ENCODE data around the gene TMEM150B.
A peak's percentile ranks its signal among the peaks of the same experiment; 100 is the strongest.

Gene TMEM150B

GRCh38 chr19:55362174-55362989 is 37.2 kb upstream of the TMEM150B start:
- Histone ChIP-seq H3K36me3 (ENCODE audit: insufficient read depth, low read length) (no peaks in the 10 kb centered on the region), H3K4me1 (ENCODE audit: insufficient read depth, low read length) (peaks cover 12% of the 10 kb centered on the region; the same call in 1 of the 2 replicates), H3K9ac (ENCODE audit: low read depth, low read length) (no peak overlapping the region), H3K9me3 (ENCODE audit: control insufficient read depth, insufficient read depth, low read length) (no peaks in the 10 kb centered on the region)

DNA sequence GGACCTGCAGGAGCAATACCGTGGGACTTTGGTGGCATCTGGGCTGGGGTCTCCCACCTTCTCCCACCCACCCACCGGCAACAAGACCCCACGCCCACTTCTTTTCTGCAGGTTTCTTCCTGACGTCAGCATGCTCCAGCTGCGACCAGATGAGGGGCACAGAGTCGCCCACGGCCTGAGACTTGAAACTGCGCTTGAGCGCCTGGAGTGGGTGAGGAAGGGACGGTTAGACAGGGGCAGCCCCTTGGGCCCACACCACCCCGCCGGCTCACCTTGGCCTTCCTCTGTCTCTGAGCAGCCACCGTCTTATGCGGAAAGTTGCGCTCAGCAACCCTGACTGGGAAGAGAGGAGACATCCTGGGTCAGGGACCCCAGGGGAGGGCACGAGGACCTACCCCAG is 35.8 kb upstream of the TMEM150B start:
- H3K9ac ChIP-seq (ENCODE audit: low read depth, low read length): no peak overlapping the region

GRCh38 chr19:55358943-55359908 is 34.1 kb upstream of the TMEM150B start:
- Histone ChIP-seq H3K9ac (ENCODE audit: low read depth, low read length) (no peak overlapping the region), H3K4me1 (ENCODE audit: insufficient read depth, low read length) (peaks cover 12% of the 10 kb centered on the region; the same call in 1 of the 2 replicates), H3K36me3 (ENCODE audit: insufficient read depth, low read length) (no peaks in the 10 kb centered on the region), H3K9me3 (ENCODE audit: control insufficient read depth, insufficient read depth, low read length) (no peaks in the 10 kb centered on the region)

More for the DNA sequence above, 35.8 kb upstream of the TMEM150B start:
- H3K36me3 ChIP-seq (ENCODE audit: insufficient read depth, low read length): no peaks in the 10 kb centered on the region
- peaks cover 12% of the 10 kb centered on the region; the same call in 1 of the 2 replicates for H3K4me1 ChIP-seq (ENCODE audit: insufficient read depth, low read length)
- H3K9me3 ChIP-seq (ENCODE audit: control insufficient read depth, insufficient read depth, low read length): no peaks in the 10 kb centered on the region

- H3K36me3 ChIP-seq (ENCODE audit: insufficient read depth, low read length): no peaks in the 10 kb centered on the region
- no peaks in the 10 kb centered on the region for H3K9me3 ChIP-seq (ENCODE audit: control insufficient read depth, insufficient read depth, low read length)
- peaks cover 9% of the 10 kb centered on the region; the same call in 1 of the 2 replicates for H3K4me1 ChIP-seq (ENCODE audit: insufficient read depth, low read length)
- H3K9ac ChIP-seq (ENCODE audit: low read depth, low read length): no peak overlapping the region
These were observed 33.4 kb upstream of the TMEM150B start for GRCh38 chr19:55358493-55358892.

DNA sequence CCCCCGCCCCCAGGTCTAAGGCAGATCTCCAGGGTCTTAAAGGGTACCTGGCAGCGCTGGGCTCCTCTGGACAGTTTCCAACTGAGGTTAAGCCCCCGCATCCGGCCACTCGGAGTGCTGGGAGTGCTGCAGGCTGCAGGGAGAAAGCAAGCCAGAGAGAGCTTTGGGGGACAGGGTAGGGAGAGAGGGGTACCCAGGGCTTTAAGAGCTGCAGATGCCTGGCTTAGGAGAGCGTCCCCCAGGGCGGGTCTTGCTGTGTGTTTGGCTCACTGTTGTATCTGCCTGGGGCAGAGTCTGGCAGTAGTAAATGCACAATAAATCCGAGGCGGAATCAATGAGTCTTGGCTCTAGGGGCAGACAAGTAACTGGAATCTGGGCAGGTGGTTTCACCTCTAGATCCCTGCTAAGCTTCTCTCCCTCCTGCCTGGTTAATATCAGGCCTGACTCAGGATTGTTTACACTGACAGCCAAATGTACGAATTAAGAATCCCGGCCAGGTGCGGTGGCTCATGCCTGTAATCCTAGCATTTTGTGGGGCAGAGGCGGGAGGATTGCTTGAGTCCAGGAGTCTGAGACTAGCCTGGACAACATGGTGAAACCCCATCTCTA is 30.2 kb upstream of the TMEM150B start:
- peak overlapping the region; percentile 33; the same call in 1 of the 2 replicates for H3K9ac ChIP-seq (ENCODE audit: low read depth, low read length)
- no peaks in the 10 kb centered on the region for H3K9me3 ChIP-seq (ENCODE audit: control insufficient read depth, insufficient read depth, low read length)
- H3K36me3 ChIP-seq (ENCODE audit: insufficient read depth, low read length): no peaks in the 10 kb centered on the region
- H3K4me1 ChIP-seq (ENCODE audit: insufficient read depth, low read length): peaks cover 9% of the 10 kb centered on the region; the same call in 1 of the 2 replicates

- Histone ChIP-seq H3K9ac (ENCODE audit: low read depth, low read length) (peak within 1 kb of the TSS; percentile 80), H3K36me3 (ENCODE audit: insufficient read depth, low read length) (no peaks in the 10 kb centered on the region), H3K9me3 (ENCODE audit: control insufficient read depth, insufficient read depth, low read length) (no peaks in the 10 kb centered on the region), H3K4me1 (ENCODE audit: insufficient read depth, low read length) (peaks cover 12% of the 10 kb centered on the region; the same call in 1 of the 2 replicates)
These were observed 29.6 kb upstream of the TMEM150B start, which contains the start of gene COX6B2 for GRCh38 chr19:55354698-55355212. TSS of gene COX6B2 (minus strand) at chr19:55354719. CDS start at chr19:55354521, 198 bp downstream.

DNA sequence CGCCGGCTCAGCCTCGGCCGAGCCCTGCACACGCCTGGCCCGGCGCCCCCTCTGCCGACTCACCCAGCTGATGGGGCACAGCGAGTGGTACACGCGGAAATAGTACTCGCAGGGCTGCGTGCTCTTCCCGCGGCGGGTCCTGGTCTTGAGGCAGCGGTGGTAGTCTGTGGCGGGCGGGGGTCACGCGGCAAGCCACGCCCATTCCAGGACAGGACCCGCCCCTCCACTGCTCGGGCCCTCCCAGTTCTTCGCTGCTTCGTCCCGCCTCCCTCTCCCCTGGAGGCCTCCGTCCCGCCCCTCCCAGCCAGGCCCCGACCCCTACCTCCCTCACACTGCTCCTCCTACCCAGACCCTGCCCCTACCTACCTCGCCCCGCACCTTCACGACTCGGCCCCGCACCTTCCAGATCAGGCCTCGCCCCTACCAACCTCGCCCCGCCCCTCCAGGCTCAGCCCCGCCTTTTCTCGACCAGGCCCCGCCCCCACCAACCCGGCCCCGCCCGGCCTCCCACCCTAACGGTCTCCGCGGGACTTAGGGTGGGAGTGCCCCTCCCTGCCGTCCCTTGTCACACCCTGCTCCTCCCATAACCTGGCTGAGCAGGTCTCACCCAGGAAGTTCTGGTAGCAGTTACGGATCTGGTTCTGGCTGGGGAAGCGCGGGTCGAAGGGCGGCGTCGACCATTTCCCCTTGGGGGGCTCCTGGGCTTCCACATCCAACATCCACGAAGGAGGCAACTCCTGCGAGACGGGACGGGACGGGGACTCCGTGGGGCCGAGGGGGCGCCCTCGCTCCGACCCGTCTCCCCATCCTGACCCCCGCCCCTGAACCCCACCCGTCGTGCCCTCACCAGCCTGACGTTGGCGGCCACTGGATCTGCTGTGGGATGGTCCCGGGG is 28.9 kb upstream of the TMEM150B start:
- Histone ChIP-seq H3K9me3 (ENCODE audit: control insufficient read depth, insufficient read depth, low read length) (no peaks in the 10 kb centered on the region), H3K4me1 (ENCODE audit: insufficient read depth, low read length) (peaks cover 17% of the 10 kb centered on the region; the same call in 1 of the 2 replicates), H3K9ac (ENCODE audit: low read depth, low read length) (peak overlapping the region; percentile 80), H3K36me3 (ENCODE audit: insufficient read depth, low read length) (no peaks in the 10 kb centered on the region)

DNA sequence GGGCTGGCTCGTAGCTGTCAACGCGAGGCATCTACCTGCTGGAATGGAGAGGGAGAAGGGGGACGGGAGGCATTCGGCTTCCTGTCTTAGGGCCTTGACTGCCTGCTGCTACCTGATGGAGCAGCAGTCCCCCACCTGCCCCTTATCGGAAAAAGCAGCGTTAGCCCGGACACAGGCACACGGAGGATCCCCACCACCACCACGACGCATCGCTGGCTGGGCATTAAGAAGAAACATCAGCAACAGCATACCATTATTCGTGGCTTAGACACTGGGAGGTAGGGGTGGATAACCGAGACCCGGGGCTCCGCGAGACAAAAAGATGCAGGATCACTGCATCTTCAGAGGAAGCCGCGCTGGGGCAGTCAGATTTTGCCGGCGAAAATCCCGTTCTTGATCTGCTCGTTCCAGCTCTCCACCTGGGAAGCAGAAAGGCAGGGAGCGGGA is 28.2 kb upstream of the TMEM150B start:
- Histone ChIP-seq H3K4me1 (ENCODE audit: insufficient read depth, low read length) (peaks cover 23% of the 10 kb centered on the region; the same call in 1 of the 2 replicates), H3K36me3 (ENCODE audit: insufficient read depth, low read length) (no peaks in the 10 kb centered on the region), H3K9ac (ENCODE audit: low read depth, low read length) (peak overlapping the region; percentile 80), H3K9me3 (ENCODE audit: control insufficient read depth, insufficient read depth, low read length) (no peaks in the 10 kb centered on the region)

DNA sequence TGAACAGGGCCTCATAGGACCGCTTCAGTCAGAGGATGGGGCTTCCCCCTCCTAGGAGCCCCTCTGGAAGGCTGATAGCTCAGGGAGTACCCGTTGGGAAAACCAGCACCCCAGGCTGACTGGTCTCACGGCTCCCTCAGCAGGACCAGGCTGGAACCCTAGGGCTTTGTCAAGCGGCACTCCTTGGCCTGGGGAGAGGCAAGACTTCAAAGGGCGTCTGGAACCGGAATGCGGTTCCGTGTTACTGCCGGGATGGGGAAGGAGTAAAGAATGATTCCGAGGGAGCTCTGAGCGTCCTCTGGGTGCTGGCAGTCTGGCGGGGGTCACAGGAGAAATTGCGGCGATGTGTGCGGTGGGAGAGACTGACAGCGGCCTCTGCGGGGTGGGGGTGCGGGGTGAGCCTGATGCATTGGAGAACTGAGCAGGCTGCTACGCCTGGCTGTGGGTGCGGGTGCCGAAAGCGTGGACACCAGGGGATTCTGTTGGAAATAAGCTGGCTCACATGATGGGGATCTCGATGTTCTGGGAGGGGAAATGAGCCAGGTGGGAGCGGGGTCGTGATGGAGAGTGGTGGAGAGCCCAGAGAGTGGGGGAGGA is 27.5 kb upstream of the TMEM150B start:
- no peaks in the 10 kb centered on the region for H3K36me3 ChIP-seq (ENCODE audit: insufficient read depth, low read length)
- no peak overlapping the region for H3K9ac ChIP-seq (ENCODE audit: low read depth, low read length)
- peaks cover 29% of the 10 kb centered on the region; the same call in 1 of the 2 replicates for H3K4me1 ChIP-seq (ENCODE audit: insufficient read depth, low read length)
- H3K9me3 ChIP-seq (ENCODE audit: control insufficient read depth, insufficient read depth, low read length): no peaks in the 10 kb centered on the region

DNA sequence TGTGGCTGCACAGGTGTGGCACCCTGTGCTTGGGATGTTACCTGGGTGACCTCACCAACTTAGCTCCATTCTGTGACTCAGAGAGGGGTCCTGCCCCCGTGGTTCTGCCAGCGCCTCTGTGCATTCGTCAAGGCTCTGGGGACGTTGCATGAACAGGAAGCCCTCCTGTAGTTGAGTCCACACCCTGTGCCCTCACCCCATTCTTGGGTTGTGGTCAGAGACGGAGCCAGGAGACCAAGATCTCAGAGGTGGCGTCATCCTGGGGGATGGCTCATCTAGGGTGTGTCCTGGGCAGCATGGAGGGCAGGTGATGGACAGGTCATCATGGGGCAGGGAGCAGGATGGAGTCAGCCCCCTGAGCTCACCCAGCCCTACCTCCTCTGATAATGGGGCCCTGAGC is 26.9 kb upstream of the TMEM150B start:
- Histone ChIP-seq H3K36me3 (ENCODE audit: insufficient read depth, low read length) (no peaks in the 10 kb centered on the region), H3K4me1 (ENCODE audit: insufficient read depth, low read length) (peaks cover 29% of the 10 kb centered on the region; the same call in 1 of the 2 replicates), H3K9ac (ENCODE audit: low read depth, low read length) (no peak overlapping the region), H3K9me3 (ENCODE audit: control insufficient read depth, insufficient read depth, low read length) (no peaks in the 10 kb centered on the region)

GRCh38 chr19:55350620-55351315 is 25.6 kb upstream of the TMEM150B start:
- H3K9me3 ChIP-seq (ENCODE audit: control insufficient read depth, insufficient read depth, low read length): no peaks in the 10 kb centered on the region
- no peaks in the 10 kb centered on the region for H3K36me3 ChIP-seq (ENCODE audit: insufficient read depth, low read length)
- H3K4me1 ChIP-seq (ENCODE audit: insufficient read depth, low read length): peaks cover 30% of the 10 kb centered on the region; the same call in 1 of the 2 replicates
- no peak overlapping the region for H3K9ac ChIP-seq (ENCODE audit: low read depth, low read length)

GRCh38 chr19:55348317-55349034 is 23.3 kb upstream of the TMEM150B start:
- H3K9ac ChIP-seq (ENCODE audit: low read depth, low read length): 0 out of 2 replicates have a peak overlapping the region, but pooled peaks have one; percentile 2

More at GRCh38 chr19:55348317-55349034, 23.3 kb upstream of the TMEM150B start:
- H3K9me3 ChIP-seq (ENCODE audit: control insufficient read depth, insufficient read depth, low read length): no peaks in the 10 kb centered on the region
- peaks cover 36% of the 10 kb centered on the region; the same call in 1 of the 2 replicates for H3K4me1 ChIP-seq (ENCODE audit: insufficient read depth, low read length)
- H3K36me3 ChIP-seq (ENCODE audit: insufficient read depth, low read length): peaks cover 7% of the 10 kb centered on the region; the same call in 1 of the 2 replicates
